IPS DF 19.7 (cell line): ENCODE measurements around the gene MORC1.
"Not testable (repeated sequence)": the region's sequence is repeated elsewhere in the genome, so short reads cannot be mapped to it uniquely, and the experiment has no call there.

Source experiments
- DNase-seq: peaks from one replicate; pipeline ENCODE4 v3.0.0-alpha.2; 2013; ENCODE audit warnings: low read depth, low spot score

Gene MORC1

DNA sequence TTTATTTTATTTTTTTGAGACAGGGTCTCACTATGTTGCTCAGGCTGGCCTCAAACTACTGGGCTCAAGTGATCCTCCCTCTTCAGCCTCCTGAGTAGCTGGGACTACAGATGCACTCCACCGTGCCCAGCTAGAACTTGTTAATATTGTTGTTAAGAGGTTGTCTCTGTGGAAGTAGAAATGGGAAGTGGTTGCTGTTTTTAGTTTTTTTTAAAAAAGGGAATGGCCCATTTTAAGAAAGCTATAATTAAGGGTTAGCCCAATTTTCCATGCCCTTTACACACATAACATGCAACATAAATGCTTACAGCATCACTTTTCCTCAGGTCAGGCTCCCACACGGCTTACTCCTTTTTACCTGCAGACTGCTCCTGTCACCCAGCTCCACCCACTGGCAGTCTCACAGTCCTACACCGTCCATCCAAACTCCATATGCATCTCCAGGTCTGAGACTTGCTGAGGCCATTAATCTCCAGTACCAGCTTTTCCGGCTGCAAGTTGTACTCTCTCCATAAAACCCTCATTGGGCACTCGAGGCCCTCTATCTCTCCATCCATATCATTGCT is 19.8 kb downstream of the MORC1 start:
- DNase-seq: peak; percentile 28

DNA sequence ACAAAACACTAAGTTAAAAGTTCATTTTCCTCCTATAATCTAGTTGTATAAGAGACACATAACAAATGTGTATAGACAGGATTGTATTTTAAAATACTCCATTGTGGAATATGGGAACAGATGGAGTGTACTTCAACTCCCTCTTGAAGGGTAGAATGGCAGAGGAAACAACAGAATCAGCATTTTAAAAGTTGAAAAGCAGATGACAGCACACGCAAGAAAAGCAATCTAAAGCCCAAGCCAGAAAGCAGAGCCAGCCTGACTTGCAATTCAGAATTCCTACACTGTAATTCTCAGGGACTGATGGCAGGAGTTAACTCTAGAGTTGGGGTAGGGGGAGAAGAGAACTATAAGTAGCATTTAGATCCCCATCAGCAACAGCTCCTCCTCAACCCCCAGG is 22.8 kb downstream of the MORC1 start:
- no peak for DNase-seq

DNA sequence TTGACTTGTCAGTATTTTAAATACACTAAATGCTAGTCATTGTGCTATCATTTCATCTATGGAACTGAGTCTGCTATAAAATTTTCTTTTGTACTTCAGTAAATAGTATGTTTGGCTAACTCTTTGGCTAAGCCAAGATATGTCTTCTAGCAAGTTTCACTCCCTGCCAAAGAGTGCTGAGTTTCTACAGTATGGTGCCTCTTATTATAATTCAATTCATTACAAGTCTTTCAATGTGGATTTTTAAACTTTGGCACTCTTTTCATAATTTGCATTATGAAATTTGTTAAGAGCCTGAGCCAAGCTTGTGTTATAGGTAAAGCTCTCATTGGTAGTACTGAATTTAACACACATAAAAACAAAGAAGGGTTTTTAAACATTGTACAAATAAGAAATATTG is 24.4 kb downstream of the MORC1 start:
- no peak for DNase-seq

DNA sequence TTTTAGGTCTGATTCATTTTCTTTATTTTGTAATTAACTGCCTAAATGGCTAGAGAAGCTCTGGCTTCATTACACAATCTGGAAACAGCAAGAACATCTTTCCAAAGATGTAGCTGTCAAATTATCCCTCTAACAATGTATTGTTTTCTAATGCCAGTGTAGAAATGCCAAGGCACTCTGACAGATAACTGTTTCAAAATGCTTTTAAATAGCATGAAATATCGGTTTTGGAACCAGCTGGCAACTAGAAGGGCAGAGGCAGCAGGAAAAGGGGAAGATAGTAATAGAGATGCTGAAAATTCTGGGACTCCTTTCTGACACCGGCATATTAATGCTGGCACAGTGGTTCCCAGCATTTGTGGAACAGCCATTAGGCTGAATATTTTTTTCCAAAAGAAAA is 26.1 kb downstream of the MORC1 start:
- DNase-seq: no peak

DNA sequence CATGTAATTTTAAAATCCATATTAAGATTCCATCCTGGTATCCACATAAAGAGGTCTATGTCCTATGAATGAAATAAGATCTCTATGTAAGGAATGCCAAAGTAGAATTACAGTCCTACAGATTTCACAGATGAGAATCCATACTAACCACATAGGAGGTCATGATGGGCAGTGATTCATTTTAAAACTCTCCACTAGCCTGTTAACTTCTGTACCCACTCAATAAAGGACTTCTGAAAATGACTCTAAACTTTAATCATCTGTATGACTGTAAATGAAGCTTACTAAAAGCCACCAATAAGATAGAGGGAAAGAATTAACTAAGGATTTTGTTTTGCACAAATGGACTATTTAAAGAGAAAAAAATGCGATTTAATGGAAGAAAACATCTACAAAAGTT is 28.7 kb downstream of the MORC1 start:
- DNase-seq: no peak

DNA sequence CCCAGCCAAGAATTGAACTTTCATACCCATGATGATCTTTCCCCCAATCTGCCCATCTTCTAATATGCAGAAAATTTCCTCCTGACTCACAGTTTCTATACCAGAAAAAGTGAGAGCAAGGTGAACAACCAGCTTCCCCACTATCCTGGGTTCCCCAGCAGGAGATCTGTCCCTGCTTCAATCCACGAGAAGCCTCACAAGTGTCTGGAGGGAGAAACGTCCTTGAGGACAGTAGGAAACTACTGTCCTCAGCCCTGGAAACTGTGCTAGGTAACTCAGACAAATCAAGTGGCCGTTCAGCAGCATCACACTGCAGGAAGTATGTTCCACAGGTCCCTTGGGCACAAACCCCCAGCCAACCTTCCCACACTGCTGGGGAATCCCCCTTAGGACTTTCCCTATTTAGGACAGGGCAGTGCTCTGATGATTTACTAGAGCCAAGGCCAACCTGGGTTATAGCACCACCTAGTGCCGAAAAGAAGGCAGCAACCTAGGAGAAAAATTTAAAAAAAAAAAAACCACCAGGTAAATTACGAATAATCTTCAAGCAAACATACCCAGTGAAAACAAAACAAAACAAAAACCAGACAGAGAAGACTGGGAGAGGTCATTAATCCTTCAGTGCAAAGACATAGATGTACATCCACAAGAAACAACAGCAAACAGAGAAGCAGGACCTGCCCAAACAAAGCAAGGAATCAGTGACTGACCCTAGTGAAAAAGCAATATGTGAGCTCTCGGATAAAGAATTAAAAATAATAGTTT is 36.0 kb downstream of the MORC1 start:
- DNase-seq: peak; percentile 38

DNA sequence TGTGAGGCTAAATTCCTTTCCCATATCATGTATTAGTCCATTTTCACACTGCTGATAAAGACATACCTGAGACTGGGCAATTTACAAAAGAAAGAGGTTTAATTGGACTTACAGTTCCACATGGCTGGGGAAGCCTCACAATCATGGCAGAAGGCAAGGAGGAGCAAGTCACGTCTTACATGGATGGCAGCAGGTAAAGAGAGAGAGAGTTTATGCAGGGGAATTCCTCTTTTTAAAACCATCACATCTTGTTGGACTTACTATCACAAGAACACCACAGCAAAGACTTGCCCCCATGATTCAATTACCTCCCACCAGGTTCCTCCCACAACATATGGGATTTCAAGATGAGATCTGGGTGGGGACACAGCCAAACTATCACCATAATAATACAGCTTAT is 37.8 kb downstream of the MORC1 start:
- not testable (repeated sequence) for DNase-seq

DNA sequence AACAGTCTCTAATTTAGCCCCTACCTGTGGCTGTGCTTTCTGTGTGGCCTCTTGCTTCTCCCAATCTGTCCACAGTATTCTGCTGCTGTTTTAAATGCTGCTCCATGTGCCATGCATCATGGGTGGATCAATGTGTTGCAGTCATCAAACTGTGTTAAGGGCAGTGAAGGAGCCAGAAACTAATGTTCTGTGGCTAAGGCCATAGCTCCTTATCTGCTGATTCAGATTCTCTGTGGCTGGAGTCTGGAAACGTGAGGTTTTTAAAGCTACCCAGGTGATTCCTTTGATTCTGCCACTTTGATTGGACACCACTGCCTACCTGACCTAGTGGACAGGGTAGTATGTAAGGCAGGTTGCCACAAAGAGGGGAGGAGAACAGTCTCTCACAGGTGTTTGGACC is 44.8 kb downstream of the MORC1 start:
- DNase-seq: no peak

DNA sequence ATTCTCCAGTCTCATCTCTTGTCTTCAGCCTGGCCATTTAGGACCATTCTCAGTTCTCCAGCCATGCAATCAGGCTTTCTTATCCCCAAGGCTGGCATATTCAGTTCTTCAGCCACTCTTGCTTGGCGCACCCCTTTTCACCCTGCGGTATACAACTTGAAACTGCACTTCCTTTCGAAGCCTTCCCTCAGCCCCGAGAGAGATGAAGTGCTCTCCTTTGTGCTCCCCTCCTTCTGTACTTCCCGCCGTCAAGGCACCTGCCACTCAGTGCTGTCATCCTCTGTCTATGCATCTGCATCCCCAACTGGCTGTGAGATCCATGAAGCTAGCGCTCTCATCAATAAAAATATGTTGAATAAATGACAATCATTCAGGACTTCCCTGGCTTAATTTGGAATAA is 45.7 kb downstream of the MORC1 start:
- no peak for DNase-seq

DNA sequence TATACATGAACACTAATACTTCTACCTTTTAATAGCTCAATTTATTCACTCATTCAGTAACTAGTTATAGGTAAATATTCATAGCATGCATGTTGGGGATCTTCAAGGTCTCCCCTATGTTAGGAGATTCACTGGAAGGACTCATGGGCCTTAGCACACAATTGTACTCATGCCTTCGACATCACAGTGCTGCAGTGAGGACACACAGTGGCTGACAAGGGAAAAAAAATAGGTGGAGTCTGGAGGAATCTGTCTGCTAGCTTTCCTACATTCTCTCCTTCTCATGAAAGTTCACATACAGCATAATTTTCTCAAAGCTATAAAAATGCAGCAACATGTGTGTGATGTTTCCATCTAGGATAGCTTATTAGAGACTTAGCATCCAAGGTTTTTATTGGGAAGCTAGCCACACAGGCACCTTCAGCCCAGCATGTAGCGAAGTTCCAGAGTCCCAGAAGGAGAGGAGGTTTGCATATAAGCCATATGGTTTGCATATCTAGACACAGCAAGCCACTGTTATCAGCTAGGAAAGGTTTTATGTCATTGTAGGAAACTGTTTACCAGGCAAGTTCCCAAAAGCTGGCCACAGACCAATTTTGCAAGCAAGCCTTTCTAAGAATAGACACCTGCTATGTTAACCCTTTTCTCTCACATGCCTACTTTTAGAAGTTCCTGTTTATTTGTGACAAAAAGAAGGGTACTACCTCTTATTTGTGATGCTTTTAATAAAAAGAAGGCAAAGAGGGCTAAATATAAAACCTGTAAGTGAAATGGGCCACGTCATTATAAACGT is 46.4 kb downstream of the MORC1 start:
- DNase-seq: no peak

DNA sequence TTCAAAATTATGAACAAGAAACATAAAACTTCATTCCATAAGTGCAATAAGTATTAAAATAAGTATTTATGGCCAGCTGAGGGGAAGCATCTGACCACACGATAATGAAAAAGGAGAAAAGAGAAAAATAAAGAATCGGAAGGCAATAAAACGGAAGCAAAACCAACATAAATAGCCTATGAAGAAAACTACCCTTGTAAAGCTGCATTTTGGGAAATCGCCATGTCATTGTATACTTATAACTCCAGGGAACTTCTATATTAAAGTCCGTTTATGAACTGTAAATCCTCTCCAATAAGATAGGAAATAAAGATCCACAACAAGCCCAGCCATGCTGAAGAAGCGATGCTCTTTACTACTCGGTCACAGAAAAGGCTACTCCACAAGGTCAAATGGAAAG is 47.7 kb downstream of the MORC1 start:
- no peak for DNase-seq

DNA sequence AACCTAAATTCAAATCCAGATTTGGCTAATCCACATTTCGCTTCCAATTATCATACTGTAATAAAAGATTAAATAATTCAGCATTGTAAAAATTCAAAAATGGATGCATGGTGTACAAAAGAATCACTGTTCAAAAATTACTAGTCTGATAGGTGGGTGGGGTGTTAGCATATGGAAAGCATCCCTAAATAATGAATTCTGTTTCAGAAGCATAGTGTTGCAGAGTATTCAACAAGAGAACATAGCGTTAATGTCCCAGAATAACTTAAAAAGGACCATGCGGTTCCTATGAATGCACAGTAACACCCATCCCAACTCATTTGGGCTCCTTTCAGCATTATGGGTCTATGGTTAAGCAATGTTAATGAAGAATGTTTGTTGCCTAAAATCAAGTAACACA is 51.1 kb downstream of the MORC1 start:
- no peak for DNase-seq

DNA sequence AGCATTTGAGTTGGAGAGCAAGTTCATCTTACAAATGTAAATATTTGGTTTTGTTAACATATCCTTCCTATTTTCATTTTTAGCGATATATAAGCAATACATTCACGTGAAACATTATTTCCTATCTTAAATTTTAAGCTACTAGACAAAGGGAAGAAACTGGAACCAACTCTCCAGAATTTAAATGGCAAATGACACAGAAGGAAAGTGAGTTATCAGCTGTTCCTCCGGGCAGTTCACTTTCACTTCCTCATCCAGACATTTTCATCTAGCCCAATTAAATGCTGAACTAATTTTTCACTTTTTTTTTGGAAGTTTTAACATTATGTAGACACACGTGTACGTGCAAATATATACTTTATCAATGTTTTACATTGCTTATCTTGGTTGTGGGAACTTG is 58.7 kb downstream of the MORC1 start:
- no peak for DNase-seq

DNA sequence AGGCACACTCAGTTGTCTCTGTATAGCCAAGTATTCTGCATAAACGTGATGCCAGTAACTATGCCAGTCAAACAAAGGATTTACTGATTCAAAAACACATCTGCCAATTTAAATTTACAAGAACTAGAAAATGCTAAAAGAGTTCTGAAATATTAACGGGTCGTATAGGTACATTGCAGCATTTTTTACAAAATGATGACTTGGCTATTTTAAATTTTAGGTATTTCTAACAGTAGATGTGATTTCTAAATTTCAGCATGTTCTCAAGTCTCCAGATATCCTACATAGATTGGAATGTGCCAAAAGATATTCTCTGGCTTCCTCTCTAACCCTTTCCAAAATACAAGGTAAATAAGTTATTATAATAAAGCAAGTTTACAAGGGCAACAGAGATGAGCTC is 60.3 kb downstream of the MORC1 start:
- no peak for DNase-seq

DNA sequence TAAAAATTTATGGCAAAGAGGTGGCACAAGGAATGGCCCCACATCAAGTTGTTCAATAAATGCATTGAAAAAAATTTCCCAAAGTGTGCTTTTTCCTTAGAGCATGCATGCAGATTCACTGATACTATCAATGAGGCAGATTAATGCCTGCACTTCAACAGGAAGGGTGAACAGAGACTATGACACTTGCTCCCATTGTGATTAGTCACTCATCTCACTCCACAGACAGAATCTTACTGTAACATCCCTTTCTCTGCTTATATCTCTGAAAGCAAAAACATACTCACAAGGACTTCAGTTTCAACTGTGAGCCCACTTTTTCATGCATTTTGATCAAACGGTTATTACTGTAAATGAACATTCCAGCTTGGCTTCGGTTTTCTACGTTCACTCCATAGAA is 60.9 kb downstream of the MORC1 start:
- DNase-seq: no peak

DNA sequence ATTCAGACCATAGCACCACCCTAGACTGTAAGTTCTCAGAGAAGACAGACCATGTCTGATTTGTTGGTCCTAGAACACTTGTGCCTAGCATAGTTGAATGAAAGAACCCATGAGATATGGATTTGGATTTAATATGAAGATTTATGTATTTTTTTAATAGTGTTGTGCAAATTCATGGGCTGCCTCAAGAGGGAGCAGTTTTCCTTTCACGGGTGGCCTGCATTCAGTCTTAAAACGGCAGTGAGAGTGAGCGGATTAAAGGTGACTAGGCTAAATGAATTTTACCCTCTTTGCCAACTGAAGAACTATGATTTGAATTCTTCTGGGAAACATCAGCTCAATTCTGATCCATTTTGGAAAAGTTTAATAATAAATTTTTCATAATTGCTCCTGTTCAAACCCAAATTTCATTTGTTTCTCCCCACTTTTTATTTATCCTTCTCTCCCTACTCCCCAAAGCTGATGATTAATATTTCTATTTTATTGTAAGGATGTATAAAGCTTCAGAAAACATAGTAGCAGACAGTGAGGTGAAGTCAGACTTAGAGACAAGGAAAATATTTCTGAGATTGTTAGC is 67.3 kb downstream of the MORC1 start:
- no peak for DNase-seq

DNA sequence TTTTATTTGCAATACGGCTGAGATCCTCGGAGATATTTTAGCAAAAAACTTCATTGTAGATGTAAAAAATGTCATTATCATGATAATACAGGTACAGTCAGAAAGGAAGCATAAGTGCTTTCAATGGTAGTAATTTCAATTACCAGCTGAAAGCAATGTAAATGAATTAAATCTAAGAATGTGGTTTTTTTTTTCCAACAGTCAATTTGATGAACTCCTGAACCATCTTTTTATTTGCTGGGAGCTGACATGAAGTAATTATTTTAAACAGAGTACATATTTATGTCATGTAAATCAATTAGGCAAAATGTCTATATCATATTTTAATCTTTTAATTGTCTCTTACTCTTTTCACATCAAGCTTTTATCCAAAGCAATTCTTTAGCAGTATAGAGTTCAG is 70.6 kb downstream of the MORC1 start:
- no peak for DNase-seq

DNA sequence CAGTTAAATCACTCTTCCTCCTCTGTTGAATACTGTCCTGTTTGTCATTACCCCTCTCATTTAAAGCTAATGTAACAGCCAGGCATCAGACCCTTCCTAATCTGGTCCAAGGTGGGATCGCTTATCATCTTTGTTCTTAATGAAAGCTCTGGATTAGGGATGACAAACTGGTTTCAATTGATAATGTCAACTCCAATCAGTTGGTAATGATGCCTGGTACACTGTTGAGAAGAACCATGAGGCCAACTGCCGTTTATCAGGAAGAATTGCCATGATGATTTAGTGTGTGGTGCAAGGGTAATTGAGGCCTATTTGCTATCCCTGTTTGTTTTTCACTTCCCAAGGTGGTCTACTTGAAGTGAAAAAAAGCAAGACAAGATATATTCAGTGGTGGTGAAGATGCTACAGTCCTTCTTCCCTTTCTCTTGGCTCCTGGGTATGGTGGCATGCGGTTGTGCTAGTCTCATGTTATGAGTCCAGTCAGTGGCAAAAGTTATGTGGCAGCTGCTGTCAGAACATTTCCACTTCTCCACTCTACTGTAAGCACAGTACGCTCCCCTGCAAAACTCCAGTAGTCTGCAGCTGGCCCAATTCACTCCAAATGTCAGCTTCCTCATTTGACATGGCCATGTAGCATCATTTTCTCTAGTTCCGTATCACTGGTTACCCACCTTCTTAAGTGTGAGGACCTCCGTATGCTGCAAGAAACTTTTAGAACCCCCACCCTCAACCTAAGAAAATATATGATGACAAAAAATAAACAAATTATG is 72.5 kb downstream of the MORC1 start:
- no peak for DNase-seq

DNA sequence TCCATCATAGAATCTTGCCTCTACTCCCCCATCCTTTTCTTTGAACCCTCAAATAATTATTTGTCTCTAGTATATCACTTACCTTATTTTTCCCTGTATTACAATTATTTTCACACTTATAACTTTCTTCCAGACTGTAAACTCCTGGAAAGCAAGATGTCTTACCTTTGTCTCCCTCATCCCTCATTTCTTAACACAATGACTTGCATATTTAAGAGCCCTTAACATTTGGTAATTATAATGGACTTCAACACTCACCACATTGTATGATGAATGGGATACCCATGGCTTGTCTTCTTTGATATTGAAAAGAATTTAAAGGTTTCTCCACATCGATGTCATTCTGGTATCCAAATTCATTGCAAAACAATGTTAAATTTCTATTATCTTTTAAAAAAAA is 82.9 kb downstream of the MORC1 start:
- no peak for DNase-seq

DNA sequence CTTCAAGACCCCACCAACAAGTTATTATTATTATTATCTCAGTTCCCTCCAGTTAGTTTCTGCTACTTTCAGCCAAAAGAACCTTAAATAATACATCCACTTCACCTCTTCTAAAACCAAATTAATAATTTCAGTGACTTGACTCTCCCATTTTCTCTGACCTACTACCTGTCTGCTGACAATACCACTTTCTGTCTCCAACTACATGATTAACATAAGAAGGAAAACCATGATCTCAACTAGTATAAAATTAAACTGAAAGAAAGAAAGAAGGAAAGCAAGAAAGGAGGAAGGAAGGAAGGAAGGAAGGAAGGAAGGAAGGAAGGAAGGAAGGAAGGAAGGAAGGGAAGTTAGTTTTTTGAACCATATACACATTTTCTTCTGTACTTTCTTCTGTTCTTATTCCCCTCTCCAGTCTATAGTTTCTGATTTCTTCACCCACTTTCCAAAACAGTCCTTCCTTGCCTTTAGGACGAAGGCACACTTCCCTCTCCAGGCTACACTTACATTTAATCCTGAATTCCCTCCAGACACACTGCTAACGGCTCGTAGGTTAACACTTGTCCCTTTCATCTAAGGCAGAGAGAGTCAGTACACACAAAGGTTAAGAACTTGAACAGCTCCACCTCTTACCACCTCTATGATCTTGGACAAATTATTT is 84.8 kb downstream of the MORC1 start:
- no peak for DNase-seq

DNA sequence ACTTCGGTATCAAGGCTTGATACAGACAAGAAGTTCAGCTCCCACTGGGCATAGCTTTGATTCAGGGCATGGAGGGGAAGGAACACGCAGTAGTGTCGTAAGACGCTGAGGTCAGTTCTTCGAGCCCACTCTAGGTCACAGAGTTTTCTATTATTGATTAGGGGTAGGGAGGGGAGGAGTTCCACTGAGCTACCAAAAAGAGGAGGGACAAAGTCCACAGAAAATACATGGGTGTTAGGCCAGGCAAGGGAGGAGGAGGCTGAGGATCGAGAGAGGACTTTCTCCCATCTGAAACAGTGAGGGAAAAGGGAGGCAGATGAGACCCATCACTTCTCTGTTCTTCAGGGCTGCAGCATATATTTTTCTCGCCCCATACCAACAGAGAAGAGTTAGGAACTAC is 89.2 kb downstream of the MORC1 start:
- no peak for DNase-seq
